Panc1 (cell line): ENCODE measurements around the gene RABGAP1L. TPM values are rescaled to one million over a fixed set of nuclear protein-coding genes. Genes with fewer than 3 reads are reported as not detected.

Experiments used
- ATAC-seq: fragments of 200-7000 bp; cut with Tn5 transposase; 2 replicates; pipeline ENCODE4 v1.9.1; 2020; ENCODE audit warnings: mild to moderate bottlenecking, moderate library complexity
- BruUV-seq: library from RNA; stranded (reverse); fragments of 400-500 nt; replicated peaks from 2 replicates; lab custom pipeline; 2021; lab: Mats Ljungman, UMichigan
- CTCF ChIA-PET: fragments of 300-600 bp; sonication (Branson Sonifier 250); formaldehyde crosslinking; loops from one replicate; lab custom pipeline; 2022; ENCODE audit warnings: antibody characterized with exemption; lab: Charles Lee
- POLR2A ChIA-PET: fragments of 300-600 bp; sonication (Branson Sonifier 250); formaldehyde crosslinking; loops from one replicate; lab custom pipeline; 2022; ENCODE audit warnings: antibody characterized with exemption; lab: Charles Lee
- DNase-seq: peaks from one replicate; pipeline ENCODE4 v3.0.0-alpha.2; 2010; ENCODE audit warnings: low read depth, low spot score
- H3K27ac ChIP-seq: 2 replicates; pipeline ENCODE4 v1.5.1; 2011; ENCODE audit warnings: mild to moderate bottlenecking, low read length, inconsistent platforms
- H3K27me3 ChIP-seq: fragments of 200-500 bp; sonication (Bioruptor generic); 2 replicates; pipeline ENCODE4 v1.6.0; 2014; ENCODE audit warnings: low read length, inconsistent platforms; ENCODE audit not compliant: control insufficient read depth, insufficient read depth
- H3K36me3 ChIP-seq: fragments of 200-500 bp; sonication (Bioruptor generic); 2 replicates; pipeline ENCODE4 v1.5.1; 2014; ENCODE audit warnings: inconsistent platforms, mild to moderate bottlenecking, low read length, moderate library complexity; ENCODE audit not compliant: control insufficient read depth, insufficient read depth
- H3K4me1 ChIP-seq: 2 replicates; pipeline ENCODE4 v1.5.1; 2011; ENCODE audit warnings: inconsistent platforms, mild to moderate bottlenecking, low read length, moderate library complexity; ENCODE audit not compliant: control insufficient read depth, insufficient read depth
- H3K4me3 ChIP-seq, 2 experiments: 2 replicates each; pipeline ENCODE4 v1.5.1; 2011 to 2012; ENCODE audit warnings: low read depth in 2 of 2, low read length in 2 of 2, mild to moderate bottlenecking in 2 of 2, inconsistent platforms in 1 of 2, moderate library complexity in 1 of 2
- H3K9me3 ChIP-seq: fragments of 200-500 bp; sonication (Bioruptor generic); 2 replicates; pipeline ENCODE4 v1.5.1; 2014; ENCODE audit warnings: low read depth, mild to moderate bottlenecking, inconsistent platforms, low read length, moderate library complexity; ENCODE audit not compliant: control insufficient read depth, insufficient read depth
- POLR2AphosphoS5 ChIP-seq: IDR thresholded peaks from 2 replicates; pipeline ENCODE4 v1.6.1; 2012; ENCODE audit warnings: mild to moderate bottlenecking, low read depth, low read length, moderate library complexity
- SIN3A ChIP-seq: IDR thresholded peaks from 2 replicates; pipeline ENCODE4 v1.6.1; 2012; ENCODE audit warnings: low read depth, mild to moderate bottlenecking, low read length, moderate library complexity, borderline replicate concordance; ENCODE audit not compliant: insufficient read depth
- TCF7L2 ChIP-seq: IDR thresholded peaks from 2 replicates; pipeline ENCODE4 v1.6.1; 2011; ENCODE audit warnings: mild to moderate bottlenecking, low read depth, low read length, inconsistent platforms
- in situ Hi-C: cut with HindIII; loops from 2 replicates; pipeline ENCODE4 v1.10.0; 2016; ENCODE audit warnings: low sequenced_read_pairs, low pct_unique_long_range_greater_than_20kb
- intact Hi-C: fragments of 100-400 bp; cut with micrococcal nuclease; formaldehyde crosslinking; loops from one replicate; pipeline ENCODE4 v1.10.0; 2022; ENCODE audit not compliant: unreplicated experiment
- total RNA-seq: library from RNA; stranded (reverse); gene quantifications from one replicate; pipeline ENCODE4 v1.2.1, GENCODE V29; 2021; ENCODE audit not compliant: unreplicated experiment
- TF ChIP-seq, protein P1 (sequence below): fragments of 450-650 bp; IDR thresholded peaks from 2 replicates; pipeline ENCODE4 v1.5.1; 2017; ENCODE audit warnings: mild to moderate bottlenecking
- TF ChIP-seq, protein P2 (sequence below), 2 experiments: IDR thresholded peaks; 2 replicates each; pipeline ENCODE4 v1.6.1; 2011 to 2012; ENCODE audit warnings: low read depth in 2 of 2, control low read depth in 1 of 2, low read length in 1 of 2, mild to moderate bottlenecking in 1 of 2, moderate library complexity in 1 of 2; ENCODE audit not compliant: insufficient read depth in 1 of 2

The RABGAP1L gene
- total RNA-seq, 1 experiment from 2014 or later: 37.0 TPM

GRCh38 chr1:174818951-174819350 is 659.6 kb downstream of the RABGAP1L start:
- ATAC-seq: no peak
- no peak overlapping the region for H3K4me3 ChIP-seq
- no peak overlapping the region for H3K27ac ChIP-seq
- no TSS peak for BruUV-seq
- H3K4me1 ChIP-seq: no peaks in the 10 kb centered on the region
- H3K9me3 ChIP-seq: no peaks in the 10 kb centered on the region
- TF ChIP-seq SIN3A (no peak), TCF7L2 (no peak), POLR2AphosphoS5 (no peak)
- TF ChIP-seq, protein P1, sequence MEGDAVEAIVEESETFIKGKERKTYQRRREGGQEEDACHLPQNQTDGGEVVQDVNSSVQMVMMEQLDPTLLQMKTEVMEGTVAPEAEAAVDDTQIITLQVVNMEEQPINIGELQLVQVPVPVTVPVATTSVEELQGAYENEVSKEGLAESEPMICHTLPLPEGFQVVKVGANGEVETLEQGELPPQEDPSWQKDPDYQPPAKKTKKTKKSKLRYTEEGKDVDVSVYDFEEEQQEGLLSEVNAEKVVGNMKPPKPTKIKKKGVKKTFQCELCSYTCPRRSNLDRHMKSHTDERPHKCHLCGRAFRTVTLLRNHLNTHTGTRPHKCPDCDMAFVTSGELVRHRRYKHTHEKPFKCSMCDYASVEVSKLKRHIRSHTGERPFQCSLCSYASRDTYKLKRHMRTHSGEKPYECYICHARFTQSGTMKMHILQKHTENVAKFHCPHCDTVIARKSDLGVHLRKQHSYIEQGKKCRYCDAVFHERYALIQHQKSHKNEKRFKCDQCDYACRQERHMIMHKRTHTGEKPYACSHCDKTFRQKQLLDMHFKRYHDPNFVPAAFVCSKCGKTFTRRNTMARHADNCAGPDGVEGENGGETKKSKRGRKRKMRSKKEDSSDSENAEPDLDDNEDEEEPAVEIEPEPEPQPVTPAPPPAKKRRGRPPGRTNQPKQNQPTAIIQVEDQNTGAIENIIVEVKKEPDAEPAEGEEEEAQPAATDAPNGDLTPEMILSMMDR: no peak
- TF ChIP-seq, protein P2, sequence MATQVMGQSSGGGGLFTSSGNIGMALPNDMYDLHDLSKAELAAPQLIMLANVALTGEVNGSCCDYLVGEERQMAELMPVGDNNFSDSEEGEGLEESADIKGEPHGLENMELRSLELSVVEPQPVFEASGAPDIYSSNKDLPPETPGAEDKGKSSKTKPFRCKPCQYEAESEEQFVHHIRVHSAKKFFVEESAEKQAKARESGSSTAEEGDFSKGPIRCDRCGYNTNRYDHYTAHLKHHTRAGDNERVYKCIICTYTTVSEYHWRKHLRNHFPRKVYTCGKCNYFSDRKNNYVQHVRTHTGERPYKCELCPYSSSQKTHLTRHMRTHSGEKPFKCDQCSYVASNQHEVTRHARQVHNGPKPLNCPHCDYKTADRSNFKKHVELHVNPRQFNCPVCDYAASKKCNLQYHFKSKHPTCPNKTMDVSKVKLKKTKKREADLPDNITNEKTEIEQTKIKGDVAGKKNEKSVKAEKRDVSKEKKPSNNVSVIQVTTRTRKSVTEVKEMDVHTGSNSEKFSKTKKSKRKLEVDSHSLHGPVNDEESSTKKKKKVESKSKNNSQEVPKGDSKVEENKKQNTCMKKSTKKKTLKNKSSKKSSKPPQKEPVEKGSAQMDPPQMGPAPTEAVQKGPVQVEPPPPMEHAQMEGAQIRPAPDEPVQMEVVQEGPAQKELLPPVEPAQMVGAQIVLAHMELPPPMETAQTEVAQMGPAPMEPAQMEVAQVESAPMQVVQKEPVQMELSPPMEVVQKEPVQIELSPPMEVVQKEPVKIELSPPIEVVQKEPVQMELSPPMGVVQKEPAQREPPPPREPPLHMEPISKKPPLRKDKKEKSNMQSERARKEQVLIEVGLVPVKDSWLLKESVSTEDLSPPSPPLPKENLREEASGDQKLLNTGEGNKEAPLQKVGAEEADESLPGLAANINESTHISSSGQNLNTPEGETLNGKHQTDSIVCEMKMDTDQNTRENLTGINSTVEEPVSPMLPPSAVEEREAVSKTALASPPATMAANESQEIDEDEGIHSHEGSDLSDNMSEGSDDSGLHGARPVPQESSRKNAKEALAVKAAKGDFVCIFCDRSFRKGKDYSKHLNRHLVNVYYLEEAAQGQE (IDR thresholded peaks at IDR 0.05; ENCODE audit: insufficient read depth in 1 of 2, low read depth in 2 of 2, low read length in 1 of 2): no peak
- intact Hi-C loops (no loop called here), in situ Hi-C loops (no loop called here)
- CTCF ChIA-PET: interaction anchor here (0.6 kb wide), 1 partner anchor 48 kb away, joined by 3 read pairs; no protein-coding TSS in a partner anchor
- POLR2A ChIA-PET: interaction anchor here (0.8 kb wide), 1 partner anchor 36 kb away, joined by 5 read pairs; no protein-coding TSS in a partner anchor
- no peak for DNase-seq
- no peaks in the 10 kb centered on the region for H3K36me3 ChIP-seq
- no peaks in the 10 kb centered on the region for H3K27me3 ChIP-seq

GRCh38 chr1:174819596-174819995 is 660.3 kb downstream of the RABGAP1L start:
- ChIA-PET POLR2A (no interaction called here), CTCF (no interaction called here)
- H3K36me3 ChIP-seq: no peaks in the 10 kb centered on the region
- no peak overlapping the region for H3K27ac ChIP-seq
- TSS peak; percentile 5 for BruUV-seq
- no peak overlapping the region for H3K4me3 ChIP-seq
- no peak for ATAC-seq
- intact Hi-C loops: no loop called here
- no peaks in the 10 kb centered on the region for H3K4me1 ChIP-seq
- TF ChIP-seq, protein P2 (IDR thresholded peaks at IDR 0.05; ENCODE audit: insufficient read depth in 1 of 2, low read depth in 2 of 2, low read length in 1 of 2): no peak
- TF ChIP-seq POLR2AphosphoS5: no peak
- TF ChIP-seq, protein P1: no peak
- DNase-seq: no peak
- no peaks in the 10 kb centered on the region for H3K27me3 ChIP-seq
- in situ Hi-C loops: no loop called here
- H3K9me3 ChIP-seq: no peaks in the 10 kb centered on the region
